PC-9 (cell line): ENCODE data around the gene PRR35. TPM values are rescaled to one million over a fixed set of nuclear protein-coding genes. Genes with fewer than 3 reads are reported as not detected.

ENCODE experiments used
- BruUV-seq: library from RNA; stranded (reverse); fragments of 400-500 nt; replicated peaks from 2 replicates; lab custom pipeline; 2021; lab: Mats Ljungman, UMichigan
- CTCF ChIA-PET: fragments of 300-600 bp; sonication (Branson Sonifier 250); formaldehyde crosslinking; loops from one replicate; lab custom pipeline; 2022; ENCODE audit warnings: antibody characterized with exemption; lab: Charles Lee
- POLR2A ChIA-PET: fragments of 300-600 bp; sonication (Branson Sonifier 250); formaldehyde crosslinking; loops from one replicate; lab custom pipeline; 2022; ENCODE audit warnings: antibody characterized with exemption; ENCODE audit not compliant: unreplicated experiment; lab: Charles Lee
- DNase-seq, 2 experiments: peaks; one replicate each; pipeline versions ENCODE4 v3.0.0 to v3.0.0-alpha.2; 2015 to 2022; ENCODE audit warnings: mixed read lengths in 1 of 2
- H2AFZ ChIP-seq: fragments of 200-600 bp; sonication (generic); 2 replicates; pipeline ENCODE4 v1.8.1; 2017; ENCODE audit warnings: antibody characterized with exemption
- H3F3A ChIP-seq: fragments of 200-600 bp; sonication (generic); 2 replicates; pipeline ENCODE4 v1.8.1; 2017; ENCODE audit warnings: antibody characterized with exemption, mild to moderate bottlenecking, low read depth; ENCODE audit not compliant: insufficient read depth
- H3K27ac ChIP-seq: fragments of 200-600 bp; sonication (generic); 2 replicates; pipeline ENCODE4 v1.6.1; 2016; ENCODE audit warnings: mixed run types
- H3K27me3 ChIP-seq: fragments of 200-600 bp; sonication (generic); 2 replicates; pipeline ENCODE4 v1.6.1; 2016; ENCODE audit warnings: low read depth, mixed run types; ENCODE audit not compliant: insufficient read depth
- H3K36me3 ChIP-seq: fragments of 200-600 bp; sonication (generic); 2 replicates; pipeline ENCODE4 v1.6.1; 2016; ENCODE audit warnings: low read depth, mixed run types
- H3K4me1 ChIP-seq: fragments of 200-600 bp; sonication (generic); replicated peaks from 2 replicates; pipeline ENCODE4 v1.6.1; 2016; ENCODE audit warnings: mixed run types; ENCODE audit not compliant: insufficient read depth
- H3K4me2 ChIP-seq: fragments of 200-600 bp; sonication (generic); 2 replicates; pipeline ENCODE4 v1.6.1; 2017; ENCODE audit warnings: mixed run types
- H3K4me3 ChIP-seq: fragments of 200-600 bp; sonication (generic); 2 replicates; pipeline ENCODE4 v1.6.1; 2016; ENCODE audit warnings: mixed run types
- H3K79me2 ChIP-seq: fragments of 200-600 bp; sonication (generic); 2 replicates; pipeline ENCODE4 v1.6.1; 2017; ENCODE audit warnings: low read depth, mixed run types
- H3K9me2 ChIP-seq: fragments of 200-600 bp; sonication (generic); 2 replicates; pipeline ENCODE4 v1.8.1; 2017; ENCODE audit warnings: mild to moderate bottlenecking; ENCODE audit not compliant: insufficient read depth
- H3K9me3 ChIP-seq: fragments of 200-600 bp; sonication (generic); 2 replicates; pipeline ENCODE4 v1.8.1; 2016; ENCODE audit warnings: low read depth; ENCODE audit not compliant: insufficient read depth
- H4K20me1 ChIP-seq: fragments of 200-600 bp; sonication (generic); 2 replicates; pipeline ENCODE4 v1.8.1; 2017; ENCODE audit not compliant: insufficient read depth
- CTCF ChIP-seq: fragments of 200-600 bp; sonication (generic); conservative IDR thresholded peaks from 2 replicates; pipeline ENCODE4 v1.6.1; 2017; ENCODE audit warnings: mixed run types, antibody characterized with exemption, mild to moderate bottlenecking, moderate library complexity
- EZH2 ChIP-seq: fragments of 200-600 bp; sonication (generic); IDR thresholded peaks from 2 replicates; pipeline ENCODE4 v1.8.0; 2017; ENCODE audit warnings: antibody characterized with exemption, low read depth
- intact Hi-C: fragments of 100-400 bp; cut with micrococcal nuclease; formaldehyde crosslinking; loops from one replicate; pipeline ENCODE4 v1.10.0; 2022; ENCODE audit not compliant: unreplicated experiment
- total RNA-seq: library from RNA; stranded (reverse); gene quantifications from 2 replicates; pipeline ENCODE4 v1.2.3, GENCODE V29; 2021

The PRR35 gene
- total RNA-seq, 1 experiment from 2014 or later: not detected

GRCh38 chr16:544517-544916 lies 15.7 kb upstream of the PRR35 start:
- peaks cover 41% of the 10 kb centered on the region for H3K79me2 ChIP-seq
- DNase-seq: no peak
- no TSS peak for BruUV-seq
- H3K36me3 ChIP-seq: no peaks in the 10 kb centered on the region
- intact Hi-C loops: no loop called here
- no peak for TF ChIP-seq EZH2
- TF ChIP-seq CTCF: no peak
- ChIA-PET POLR2A (no interaction called here), CTCF (no interaction called here)
- no peak overlapping the region for H3K4me2 ChIP-seq
- no peaks in the 10 kb centered on the region for H3F3A ChIP-seq
- H3K27me3 ChIP-seq: no peaks in the 10 kb centered on the region
- no peak overlapping the region for H3K27ac ChIP-seq
- no peak overlapping the region for H3K4me3 ChIP-seq
- no peaks in the 10 kb centered on the region for H3K9me2 ChIP-seq
- H2AFZ ChIP-seq: no peak overlapping the region
- H3K4me1 ChIP-seq: no peaks in the 10 kb centered on the region
- H3K9me3 ChIP-seq: no peaks in the 10 kb centered on the region
- H4K20me1 ChIP-seq: peaks cover 48% of the 10 kb centered on the region

GRCh38 chr16:546909-547770 lies 13.1 kb upstream of the PRR35 start:
- Histone ChIP-seq H3K4me1 (no peaks in the 10 kb centered on the region), H3K27ac (no peak overlapping the region), H3K27me3 (no peaks in the 10 kb centered on the region), H3K36me3 (no peaks in the 10 kb centered on the region), H3K9me2 (no peaks in the 10 kb centered on the region), H3K4me2 (no peak overlapping the region), H3F3A (no peaks in the 10 kb centered on the region), H3K79me2 (peaks cover 19% of the 10 kb centered on the region), H4K20me1 (peaks cover 35% of the 10 kb centered on the region), H3K4me3 (no peak overlapping the region), H2AFZ (no peak overlapping the region), H3K9me3 (no peaks in the 10 kb centered on the region)
- POLR2A ChIA-PET: no interaction called here
- no peak for DNase-seq
- BruUV-seq: no TSS peak
- intact Hi-C loops: no loop called here
- CTCF ChIA-PET: no interaction called here
- no peak for TF ChIP-seq CTCF

- no peak overlapping the region for H3K27ac ChIP-seq
- no peaks in the 10 kb centered on the region for H3K9me3 ChIP-seq
- no peaks in the 10 kb centered on the region for H3F3A ChIP-seq
- no peaks in the 10 kb centered on the region for H3K27me3 ChIP-seq
- TF ChIP-seq CTCF (no peak), EZH2 (no peak)
- POLR2A ChIA-PET: no interaction called here
- peaks cover 6% of the 10 kb centered on the region for H3K79me2 ChIP-seq
- intact Hi-C loops: no loop called here
- BruUV-seq: no TSS peak
- CTCF ChIA-PET: no interaction called here
- H3K4me3 ChIP-seq: no peak overlapping the region
- H3K36me3 ChIP-seq: no peaks in the 10 kb centered on the region
- DNase-seq: no peak
- no peak overlapping the region for H2AFZ ChIP-seq
- no peaks in the 10 kb centered on the region for H3K4me1 ChIP-seq
- no peaks in the 10 kb centered on the region for H3K9me2 ChIP-seq
- H4K20me1 ChIP-seq: peaks cover 24% of the 10 kb centered on the region
- no peak overlapping the region for H3K4me2 ChIP-seq
These were observed 11.6 kb upstream of the PRR35 start for GRCh38 chr16:548586-548985.
